CD4-positive, CD25-positive, alpha-beta regulatory T cell (primary cell): ENCODE data around the gene DCLK2. TPM values are rescaled to one million over a fixed set of nuclear protein-coding genes. Genes with fewer than 3 reads are reported as not detected.

Experiments used
- ATAC-seq, 2 donors: fragments of 150-1000 bp; cut with Tn5 transposase; one replicate each; pipeline ENCODE4 v1.10.0; 2021; ENCODE audit warnings: low read depth in 2 of 2, moderate number of reproducible peaks in 2 of 2, moderate library complexity in 1 of 2
- DNase-seq, 3 donors: peaks; one replicate each; pipeline versions ENCODE4 v3.0.0 to v3.0.0-alpha.2; 2012 to 2022; ENCODE audit warnings: mixed read lengths in 1 of 3
- H3K27ac ChIP-seq: one replicate; pipeline ENCODE4 v1.7.0; 2013; ENCODE audit warnings: mild to moderate bottlenecking, low read length; ENCODE audit not compliant: insufficient read depth, poor library complexity, severe bottlenecking
- H3K27me3 ChIP-seq: one replicate; pipeline ENCODE4 v1.7.0; 2013; ENCODE audit warnings: low read length; ENCODE audit not compliant: control insufficient read depth, insufficient read depth
- H3K36me3 ChIP-seq: one replicate; pipeline ENCODE4 v1.7.0; 2013; ENCODE audit warnings: mild to moderate bottlenecking, low read length, moderate library complexity; ENCODE audit not compliant: control insufficient read depth, insufficient read depth
- H3K4me1 ChIP-seq: 2 replicates; pipeline ENCODE4 v1.7.0; 2013; ENCODE audit warnings: mild to moderate bottlenecking, low read length; ENCODE audit not compliant: insufficient read depth, control insufficient read depth, poor library complexity, severe bottlenecking
- H3K4me3 ChIP-seq: one replicate; pipeline ENCODE4 v1.7.0; 2013; ENCODE audit warnings: low read depth, mild to moderate bottlenecking, low read length, moderate library complexity
- H3K9me3 ChIP-seq, 2 experiments: 1 replicate in 1 of 2; 2 replicates in 1 of 2; pipeline ENCODE4 v1.7.0; 2013; ENCODE audit warnings: low read length in 2 of 2, mild to moderate bottlenecking in 1 of 2, moderate library complexity in 1 of 2; ENCODE audit not compliant: control insufficient read depth in 2 of 2
- H3K27ac Mint-ChIP-seq, 3 donors: one replicate each; pipeline ENCODE4 v1.8.0; 2020 to 2022; ENCODE audit warnings: mild to moderate bottlenecking in 3 of 3, mixed read lengths in 3 of 3, moderate library complexity in 2 of 3
- H3K27me3 Mint-ChIP-seq: one replicate; pipeline ENCODE4 v1.8.0; 2022; ENCODE audit warnings: mild to moderate bottlenecking, mixed read lengths
- H3K36me3 Mint-ChIP-seq: one replicate; pipeline ENCODE4 v1.8.0; 2020; ENCODE audit warnings: mixed read lengths
- H3K4me1 Mint-ChIP-seq, 4 donors: one replicate each; pipeline ENCODE4 v1.8.0; 2020 to 2022; ENCODE audit warnings: mixed read lengths in 4 of 4, mild to moderate bottlenecking in 1 of 4
- H3K4me3 Mint-ChIP-seq, 4 donors: one replicate each; pipeline ENCODE4 v1.8.0; 2020 to 2022; ENCODE audit warnings: mild to moderate bottlenecking in 4 of 4, mixed read lengths in 4 of 4, moderate library complexity in 3 of 4
- H3K9me3 Mint-ChIP-seq, 7 donors: one replicate each; pipeline ENCODE4 v1.8.0; 2020 to 2022; ENCODE audit warnings: mixed read lengths in 7 of 7, mild to moderate bottlenecking in 3 of 7, moderate library complexity in 2 of 7
- polyA plus RNA-seq, 4 donors: library from polyadenylated mRNA; unstranded; fragments of 300-500 nt; fragmentation: Illumina TruSeq; gene quantifications; one replicate each; pipeline ENCODE4 v1.2.3, GENCODE V29; 2021
- total RNA-seq: library from RNA; stranded (reverse); gene quantifications from one replicate; pipeline ENCODE4 v1.2.3, GENCODE V29; 2022

The DCLK2 gene
- total and polyA plus RNA-seq, 5 donors from 2014 or later, result 0.12 TPM; not detected in 4

DNA sequence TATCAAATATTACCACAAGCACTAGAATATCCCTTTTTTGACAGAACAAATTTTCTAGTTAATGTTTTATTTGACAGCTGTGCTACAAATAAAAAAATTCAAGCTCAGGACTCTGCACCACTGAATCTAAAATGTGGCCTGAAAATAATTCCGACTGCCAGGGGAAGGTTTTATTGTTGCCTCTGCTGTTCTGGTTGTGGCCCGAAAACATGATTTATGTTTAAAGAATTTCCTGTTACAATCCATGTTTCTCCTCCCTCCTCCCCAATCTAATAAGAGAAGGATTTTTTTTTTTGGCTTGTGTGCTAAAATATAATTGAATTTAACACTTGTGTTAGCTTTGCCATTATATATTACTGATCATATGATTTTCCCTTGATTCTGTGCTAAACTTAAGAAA, 227.8 kb downstream of the DCLK2 start:
- no peaks in the 10 kb centered on the region for H3K9me3 ChIP-seq
- no peaks in the 10 kb centered on the region for H3K27me3 Mint-ChIP-seq
- peaks cover 33% of the 10 kb centered on the region for H3K36me3 ChIP-seq
- DNase-seq (no peak), ATAC-seq (no peak)
- H3K4me3 Mint-ChIP-seq, result no peak overlapping the region
- H3K27ac Mint-ChIP-seq, result peak overlapping the region in 1 of 3 donors; percentile 26
- no peak overlapping the region for H3K4me3 ChIP-seq
- H3K36me3 Mint-ChIP-seq, result peaks cover 31% of the 10 kb centered on the region
- no peaks in the 10 kb centered on the region for H3K27me3 ChIP-seq
- H3K9me3 Mint-ChIP-seq, result no peaks in the 10 kb centered on the region
- H3K4me1 Mint-ChIP-seq, result peaks cover 0 to 13% (median 2%) of the 10 kb centered on the region in 4 donors
- no peaks in the 10 kb centered on the region for H3K4me1 ChIP-seq
- no peak overlapping the region for H3K27ac ChIP-seq

DNA sequence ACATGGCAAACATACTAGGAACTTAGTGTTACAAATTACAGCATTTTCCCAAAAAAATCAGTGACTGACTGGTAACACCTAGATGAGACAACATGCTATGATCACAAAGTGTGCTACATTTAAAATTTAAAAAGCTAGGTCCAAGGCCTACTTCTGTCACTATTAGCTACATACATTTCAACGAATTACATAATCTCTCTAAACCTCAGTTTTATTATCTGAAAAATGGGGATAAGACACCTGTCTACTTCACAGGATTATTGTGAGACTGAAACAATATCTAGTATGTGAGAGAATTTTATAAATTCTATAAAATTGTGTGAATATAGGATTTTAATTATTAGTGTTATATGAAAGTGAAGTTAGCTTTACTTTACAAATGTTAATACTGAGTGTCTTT, 228.5 kb downstream of the DCLK2 start:
- Mint-ChIP-seq H3K36me3 (peaks cover 27% of the 10 kb centered on the region), H3K27me3 (no peaks in the 10 kb centered on the region), H3K9me3 (no peaks in the 10 kb centered on the region), H3K27ac (no peak overlapping the region), H3K4me3 (no peak overlapping the region), H3K4me1 (peaks cover 0 to 8% (median 0%) of the 10 kb centered on the region in 4 donors)
- DNase-seq (no peak), ATAC-seq (no peak)
- no peak overlapping the region for H3K27ac ChIP-seq
- no peaks in the 10 kb centered on the region for H3K9me3 ChIP-seq
- H3K4me3 ChIP-seq, result no peak overlapping the region
- H3K27me3 ChIP-seq, result no peaks in the 10 kb centered on the region
- H3K4me1 ChIP-seq, result no peaks in the 10 kb centered on the region
- H3K36me3 ChIP-seq, result peaks cover 34% of the 10 kb centered on the region
